Fibroblast of villous mesenchyme (primary cell): Measurements from ENCODE around the gene ACSL1. TPM values are rescaled to one million over a fixed set of nuclear protein-coding genes. Genes with fewer than 3 reads are reported as not detected.

ENCODE experiments used
- DNase-seq: peaks from one replicate; pipeline ENCODE4 v3.0.0-alpha.2; 2010; ENCODE audit warnings: low read depth
- H3K4me3 ChIP-seq: 2 replicates; pipeline ENCODE4 v1.5.1; 2011; ENCODE audit warnings: low read depth, mild to moderate bottlenecking, low read length
- total RNA-seq: library from RNA; depleted of rRNA; stranded (reverse); fragments of >200 nt; gene quantifications from 2 replicates; pipeline ENCODE4 v1.2.3, GENCODE V29; 2012
- TF ChIP-seq, protein P1 (sequence below): IDR thresholded peaks from 2 replicates; pipeline ENCODE4 v1.5.1; 2012; ENCODE audit warnings: low read depth, mild to moderate bottlenecking, low read length; ENCODE audit not compliant: insufficient read depth

Gene ACSL1
- total RNA-seq, 1 donor, result 32.4 TPM

DNA sequence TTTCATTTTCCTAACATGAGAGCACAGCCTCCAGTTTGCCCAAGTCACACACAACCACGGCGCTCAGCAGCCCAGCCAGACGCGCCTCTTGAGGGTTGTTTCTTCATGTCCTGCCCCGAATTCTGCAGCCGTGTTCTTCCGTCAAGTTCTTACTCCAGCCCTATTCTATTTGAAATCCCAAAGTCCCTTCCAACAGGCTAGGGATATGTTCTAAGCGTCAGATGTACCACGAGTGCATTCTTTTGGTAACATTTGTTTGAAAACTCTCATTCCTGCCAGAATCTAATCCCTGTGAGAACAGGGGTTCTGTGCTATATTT lies 23.1 kb downstream of the ACSL1 start:
- H3K4me3 ChIP-seq, result no peak overlapping the region
- TF ChIP-seq, protein P1, sequence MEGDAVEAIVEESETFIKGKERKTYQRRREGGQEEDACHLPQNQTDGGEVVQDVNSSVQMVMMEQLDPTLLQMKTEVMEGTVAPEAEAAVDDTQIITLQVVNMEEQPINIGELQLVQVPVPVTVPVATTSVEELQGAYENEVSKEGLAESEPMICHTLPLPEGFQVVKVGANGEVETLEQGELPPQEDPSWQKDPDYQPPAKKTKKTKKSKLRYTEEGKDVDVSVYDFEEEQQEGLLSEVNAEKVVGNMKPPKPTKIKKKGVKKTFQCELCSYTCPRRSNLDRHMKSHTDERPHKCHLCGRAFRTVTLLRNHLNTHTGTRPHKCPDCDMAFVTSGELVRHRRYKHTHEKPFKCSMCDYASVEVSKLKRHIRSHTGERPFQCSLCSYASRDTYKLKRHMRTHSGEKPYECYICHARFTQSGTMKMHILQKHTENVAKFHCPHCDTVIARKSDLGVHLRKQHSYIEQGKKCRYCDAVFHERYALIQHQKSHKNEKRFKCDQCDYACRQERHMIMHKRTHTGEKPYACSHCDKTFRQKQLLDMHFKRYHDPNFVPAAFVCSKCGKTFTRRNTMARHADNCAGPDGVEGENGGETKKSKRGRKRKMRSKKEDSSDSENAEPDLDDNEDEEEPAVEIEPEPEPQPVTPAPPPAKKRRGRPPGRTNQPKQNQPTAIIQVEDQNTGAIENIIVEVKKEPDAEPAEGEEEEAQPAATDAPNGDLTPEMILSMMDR, result no peak
- DNase-seq, result peak; percentile 81

DNA sequence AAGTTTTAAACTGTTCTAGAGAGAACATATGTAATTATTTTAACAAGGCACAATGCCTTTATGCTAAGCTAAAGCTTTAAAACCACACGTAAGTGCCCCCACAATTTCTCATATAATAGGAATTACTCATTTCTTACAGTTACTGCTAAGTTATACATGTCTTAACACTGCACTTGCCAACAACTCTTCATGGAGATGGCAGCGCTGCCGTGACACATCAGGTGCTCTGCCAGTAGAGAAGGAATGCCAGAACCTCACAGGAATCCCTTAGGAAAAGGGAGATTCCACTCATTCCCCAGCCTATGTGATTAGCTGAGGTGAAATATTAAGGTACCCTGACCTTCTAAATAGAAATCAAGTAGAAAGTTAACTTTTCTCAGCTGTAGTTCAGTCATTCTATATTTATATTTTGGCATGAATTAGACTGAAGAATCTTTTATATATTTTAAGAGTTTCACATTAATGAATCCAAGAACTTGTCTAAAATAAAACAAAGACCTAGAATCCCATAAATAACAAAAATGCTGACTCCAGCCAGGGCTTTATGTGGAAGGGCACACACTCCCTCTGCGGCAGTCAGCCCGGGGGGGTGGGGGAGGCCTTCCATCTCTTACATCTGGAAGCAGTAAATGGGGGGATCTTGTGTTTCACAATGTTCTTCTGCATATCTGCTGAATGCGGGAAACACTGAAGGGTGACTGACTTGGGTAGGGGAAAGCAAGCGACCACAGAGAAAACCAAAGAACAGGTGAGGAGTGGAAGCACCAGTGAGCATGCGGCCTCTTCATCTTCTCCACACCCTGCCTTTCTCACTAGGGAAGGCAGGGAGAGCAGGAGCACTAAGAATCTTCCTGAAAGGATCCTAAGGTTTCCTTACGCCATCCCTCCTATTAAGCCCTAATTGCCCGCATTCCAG lies 23.7 kb downstream of the ACSL1 start:
- no peak overlapping the region for H3K4me3 ChIP-seq
- TF ChIP-seq, protein P1, result no peak
- peak; percentile 68 for DNase-seq

GRCh38 chr4:184798504-184798903 lies 27.3 kb downstream of the ACSL1 start:
- TF ChIP-seq, protein P1, result no peak
- DNase-seq, result no peak
- H3K4me3 ChIP-seq, result no peak overlapping the region

GRCh38 chr4:184796906-184797305 lies 28.9 kb downstream of the ACSL1 start:
- no peak overlapping the region for H3K4me3 ChIP-seq
- DNase-seq, result no peak
- TF ChIP-seq, protein P1, result no peak

DNA sequence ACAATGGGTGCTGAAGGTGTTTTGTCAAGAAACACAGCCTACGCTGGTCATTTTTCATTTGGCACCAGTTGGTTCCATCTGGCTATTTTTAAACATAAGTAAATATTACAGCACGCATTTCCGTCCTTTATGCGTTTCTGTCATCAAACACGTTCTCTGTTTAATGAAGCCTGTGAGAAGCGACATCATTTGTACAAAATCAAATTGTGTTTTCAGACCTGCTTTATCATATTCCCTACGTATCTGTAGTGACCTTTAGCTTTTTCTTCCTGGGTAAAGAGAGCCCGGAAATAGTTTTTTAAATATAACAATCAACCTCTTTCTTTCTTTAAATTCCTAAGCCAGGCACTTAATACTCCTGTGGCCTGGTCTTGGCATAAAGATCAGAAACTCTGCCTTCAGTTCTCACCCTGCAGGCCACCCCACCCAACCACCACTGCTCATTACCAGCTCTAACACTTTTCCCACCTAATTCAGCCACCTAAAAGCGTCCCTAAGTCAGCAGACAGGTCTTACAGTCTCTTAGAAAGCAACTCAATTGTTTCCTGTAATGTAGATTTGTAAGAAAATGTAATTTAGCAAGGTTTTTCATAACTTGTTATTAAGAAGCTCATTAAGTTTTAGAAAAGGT lies 30.4 kb downstream of the ACSL1 start:
- H3K4me3 ChIP-seq, result no peak overlapping the region
- no peak for DNase-seq
- TF ChIP-seq, protein P1, result no peak

DNA sequence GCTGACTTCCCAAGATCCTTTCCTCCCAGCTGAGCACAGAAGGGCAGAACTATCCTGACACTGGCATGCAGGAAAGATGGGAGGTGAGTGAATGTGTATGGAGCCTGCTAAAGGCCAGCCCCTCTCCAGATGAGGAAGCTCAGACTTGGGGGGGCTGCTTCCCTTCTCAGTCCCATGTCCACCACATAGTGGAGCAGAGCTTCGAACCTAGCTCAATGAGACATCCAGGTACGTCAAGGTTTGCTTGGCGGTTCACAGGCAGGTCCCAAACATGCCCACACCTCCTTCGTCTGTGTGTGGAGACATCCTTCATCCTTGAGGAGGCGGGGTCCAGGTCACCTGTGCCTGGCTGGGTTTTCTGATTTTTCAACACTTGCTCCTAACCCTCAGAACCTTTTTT lies 31.3 kb downstream of the ACSL1 start:
- TF ChIP-seq, protein P1, result no peak
- no peak overlapping the region for H3K4me3 ChIP-seq
- no peak for DNase-seq
